Measurements from ENCODE around the gene EGLN3. TPM values are rescaled to one million over a fixed set of nuclear protein-coding genes. Genes with fewer than 3 reads are reported as not detected.

EGLN3 gene
- total and polyA plus RNA-seq, 10 of the 15 experiments (the other 5 are each of a cell fraction or from before 2014, with no cell fraction given), result 0.42 to 8.1 (median 2.0) TPM

DNA sequence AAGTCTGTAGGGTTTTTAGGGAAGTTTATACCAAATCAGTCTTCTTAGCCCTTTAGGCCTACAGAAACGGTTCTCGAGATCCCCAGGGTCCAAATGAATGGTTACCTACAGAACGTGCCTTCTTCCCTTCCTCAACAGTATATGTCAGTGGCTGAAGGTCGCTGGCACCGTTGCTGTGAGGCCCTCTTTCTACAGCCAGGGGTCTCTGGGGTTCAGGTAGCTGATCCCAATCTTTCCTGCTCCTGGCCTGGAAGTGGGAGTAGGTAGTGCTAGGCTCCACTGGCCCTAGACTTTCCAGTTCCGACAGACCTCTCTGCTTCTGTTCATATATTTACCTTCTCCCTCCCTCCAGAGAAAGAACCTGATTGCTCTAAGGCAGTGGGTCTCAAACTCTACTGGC, 6.4 kb upstream of the EGLN3 start:
- ChIA-PET CTCF (interaction anchor here (0.8 to 4.2 kb wide), 7 partner anchors 11 to 140 kb away, joined by 3 to 31 read pairs (median 6); no protein-coding TSS in a partner anchor), SMC1A (ENCODE audit: uncharacterized antibody, unreplicated experiment) (interaction anchor here (0.6 to 4.8 kb wide), 12 partner anchors 10 to 314 kb away, joined by 3 to 31 read pairs (median 4); no protein-coding TSS in a partner anchor), POLR2A (interaction anchor here (0.7 to 4.1 kb wide), 8 partner anchors 11 to 99 kb away, joined by 3 to 22 read pairs (median 6); no protein-coding TSS in a partner anchor), RAD21 (ENCODE audit: unreplicated experiment) (interaction anchor here (1.2 to 3.8 kb wide), 11 partner anchors 11 to 255 kb away, joined by 3 to 35 read pairs (median 9); no protein-coding TSS in a partner anchor)
- Histone ChIP-seq H4K20me1 (ENCODE audit: control insufficient read depth, insufficient read depth) (no peaks in the 10 kb centered on the region), H3K27ac (ENCODE audit: control insufficient read depth, insufficient read depth) (no peak overlapping the region), H3K4me2 (ENCODE audit: control insufficient read depth, insufficient read depth) (no peak overlapping the region), H2AFZ (ENCODE audit: control insufficient read depth, low read depth, low read length) (no peak overlapping the region), H3K79me2 (ENCODE audit: control insufficient read depth, insufficient read depth, low read length) (no peaks in the 10 kb centered on the region), H3K4me1 (ENCODE audit: control insufficient read depth, insufficient read depth, low read length) (peaks cover 15% of the 10 kb centered on the region), H3K4me3 (no peak overlapping the region), H3K27me3 (replicated peaks in 1 of 2; ENCODE audit: control insufficient read depth in 2 of 2, insufficient read depth in 2 of 2, low read length in 1 of 2) (0 out of 4 replicates have a peak, but pooled peaks cover 0 to 3% of the 10 kb centered on the region in 2 experiments), H3K9ac (ENCODE audit: control insufficient read depth, insufficient read depth, low read length) (no peak overlapping the region), H3K9me3 (replicated peaks; ENCODE audit: control insufficient read depth, insufficient read depth, low read length) (no peaks in the 10 kb centered on the region; the same call in 2 of the 3 replicates), H3K36me3 (ENCODE audit: control insufficient read depth in 2 of 2, insufficient read depth in 2 of 2, low read length in 1 of 2) (no peaks in the 10 kb centered on the region)
- FAIRE-seq, result no peak
- in situ Hi-C loops (cut with MboI) (no loop called here), intact Hi-C loops (cut with micrococcal nuclease; ENCODE audit: unreplicated experiment) (loop anchor here (10.0 kb wide), 1 partner anchor 112 kb away; no protein-coding TSS in a partner anchor)
- ATAC-seq, result peak; percentile 12; the same call in 1 of the 3 replicates
- 31% methylated on average over 6 of the region's 6 CpGs for WGBS (ENCODE audit: insufficient coverage, insufficient replicate concordance, low lambda C conversion rate, missing lambda C conversion rate)
- no peak for DNase-seq (ENCODE audit: low read depth, low spot score)
- no TSS peak for BruUV-seq (replicated peaks)
- no peak for TF ChIP-seq HDAC6 (IDR thresholded peaks at IDR 0.05; ENCODE audit: unreplicated experiment)
- no peak for TF ChIP-seq BRCA1 (IDR thresholded peaks at IDR 0.05; ENCODE audit: low read depth, low read length)
- TF ChIP-seq CHD4 (IDR thresholded peaks at IDR 0.05), result no peak
- TF ChIP-seq, protein P1, sequence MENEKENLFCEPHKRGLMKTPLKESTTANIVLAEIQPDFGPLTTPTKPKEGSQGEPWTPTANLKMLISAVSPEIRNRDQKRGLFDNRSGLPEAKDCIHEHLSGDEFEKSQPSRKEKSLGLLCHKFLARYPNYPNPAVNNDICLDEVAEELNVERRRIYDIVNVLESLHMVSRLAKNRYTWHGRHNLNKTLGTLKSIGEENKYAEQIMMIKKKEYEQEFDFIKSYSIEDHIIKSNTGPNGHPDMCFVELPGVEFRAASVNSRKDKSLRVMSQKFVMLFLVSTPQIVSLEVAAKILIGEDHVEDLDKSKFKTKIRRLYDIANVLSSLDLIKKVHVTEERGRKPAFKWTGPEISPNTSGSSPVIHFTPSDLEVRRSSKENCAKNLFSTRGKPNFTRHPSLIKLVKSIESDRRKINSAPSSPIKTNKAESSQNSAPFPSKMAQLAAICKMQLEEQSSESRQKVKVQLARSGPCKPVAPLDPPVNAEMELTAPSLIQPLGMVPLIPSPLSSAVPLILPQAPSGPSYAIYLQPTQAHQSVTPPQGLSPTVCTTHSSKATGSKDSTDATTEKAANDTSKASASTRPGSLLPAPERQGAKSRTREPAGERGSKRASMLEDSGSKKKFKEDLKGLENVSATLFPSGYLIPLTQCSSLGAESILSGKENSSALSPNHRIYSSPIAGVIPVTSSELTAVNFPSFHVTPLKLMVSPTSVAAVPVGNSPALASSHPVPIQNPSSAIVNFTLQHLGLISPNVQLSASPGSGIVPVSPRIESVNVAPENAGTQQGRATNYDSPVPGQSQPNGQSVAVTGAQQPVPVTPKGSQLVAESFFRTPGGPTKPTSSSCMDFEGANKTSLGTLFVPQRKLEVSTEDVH (IDR thresholded peaks at IDR 0.05; ENCODE audit: low read depth, partially characterized antibody), result no peak
- TF ChIP-seq SMC3 (IDR thresholded peaks at IDR 0.05; ENCODE audit: borderline replicate concordance, low read length), result no peak
- TF ChIP-seq E4F1 (IDR thresholded peaks at IDR 0.05; ENCODE audit: borderline replicate concordance, partially characterized antibody), result no peak
- no peak for TF ChIP-seq MTA2 (IDR thresholded peaks at IDR 0.05; ENCODE audit: low read depth)
- TF ChIP-seq ASH2L (IDR thresholded peaks at IDR 0.05; ENCODE audit: borderline replicate concordance, low read depth), result no peak
- no peak for TF ChIP-seq NBN (IDR thresholded peaks at IDR 0.05)
- TF ChIP-seq IRF4 (IDR thresholded peaks at IDR 0.05; ENCODE audit: low read depth, low read length), result no peak
- no peak for TF ChIP-seq CUX1 (IDR thresholded peaks at IDR 0.05; ENCODE audit: insufficient replicate concordance, low read depth, low read length)

Data from GM12878 (cell line).